Omental fat pad (tissue), 4 donors: ENCODE data around the gene SLC7A6OS. TPM values are rescaled to one million over a fixed set of nuclear protein-coding genes. Genes with fewer than 3 reads are reported as not detected.

Experiments
- ATAC-seq: fragments of 150-250 bp; one replicate; pipeline ENCODE4 v1.9.1; 2016; ENCODE audit warnings: mild to moderate bottlenecking, moderate library complexity; ENCODE audit not compliant: low FRiP score
- DNase-seq: peaks from one replicate; pipeline ENCODE4 v3.0.0-alpha.2; 2019; ENCODE audit warnings: low spot score
- CTCF ChIP-seq, 3 donors: fragments of 450-650 bp; IDR thresholded peaks; one replicate each; pipeline ENCODE4 v1.5.1; 2016 to 2017; ENCODE audit warnings: antibody characterized with exemption in 3 of 3, mild to moderate bottlenecking in 3 of 3, moderate library complexity in 2 of 3
- total RNA-seq, 4 donors: library from RNA; depleted of rRNA; stranded (reverse); fragments of >200 nt; gene quantifications; one replicate each; pipeline ENCODE4 v1.1.0, GENCODE V29; 2016

Gene SLC7A6OS
- total RNA-seq, 4 donors from 2014 or later, result 7.2 to 19.7 (median 14.7) TPM

- no peak for ATAC-seq
- no peak for DNase-seq
- no peak for TF ChIP-seq CTCF (IDR thresholded peaks at IDR 0.05)
Measured at GRCh38 chr16:68299571-68300453, 10.9 kb downstream of the SLC7A6OS start.

GRCh38 chr16:68298907-68299561 is 11.7 kb downstream of the SLC7A6OS start:
- no peak for DNase-seq
- ATAC-seq, result no peak
- TF ChIP-seq CTCF (IDR thresholded peaks at IDR 0.05), result no peak

GRCh38 chr16:68298312-68298711 is 12.4 kb downstream of the SLC7A6OS start:
- ATAC-seq, result no peak
- no peak for TF ChIP-seq CTCF (IDR thresholded peaks at IDR 0.05)
- no peak for DNase-seq

GRCh38 chr16:68297908-68298307 is 12.8 kb downstream of the SLC7A6OS start:
- no peak for ATAC-seq
- no peak for TF ChIP-seq CTCF (IDR thresholded peaks at IDR 0.05)
- DNase-seq, result no peak

GRCh38 chr16:68296693-68297092 is 14.1 kb downstream of the SLC7A6OS start:
- TF ChIP-seq CTCF (IDR thresholded peaks at IDR 0.05), result no peak
- DNase-seq (no peak), ATAC-seq (no peak)

- DNase-seq, result no peak
- ATAC-seq, result no peak
- TF ChIP-seq CTCF (IDR thresholded peaks at IDR 0.05), result no peak
Measured at GRCh38 chr16:68296291-68296690, 14.5 kb downstream of the SLC7A6OS start.
